Activated CD4-positive, alpha-beta T cell treated with anti-CD3 and anti-CD28 coated beads, Interleukin-10, Interleukin-2, amounts not matched to agents 100 ng/mL and 50 ng/mL, durations not matched to agents 16 hours and 8 hours (primary cell): Measurements from ENCODE around the gene SLC38A9.
"Not testable (repeated sequence)": the region's sequence is repeated elsewhere in the genome, so short reads cannot be mapped to it uniquely, and the experiment has no call there.

ENCODE experiments used
- DNase-seq: peaks from one replicate; pipeline ENCODE4 v3.0.0-alpha.2; 2020

SLC38A9 gene

GRCh38 chr5:55608595-55609349, 103.4 kb downstream of the SLC38A9 start:
- no peak for DNase-seq

GRCh38 chr5:55607309-55607708, 104.8 kb downstream of the SLC38A9 start:
- DNase-seq = not testable (repeated sequence)

GRCh38 chr5:55604611-55605067, 107.5 kb downstream of the SLC38A9 start:
- DNase-seq = no peak

- DNase-seq = no peak
These were observed 108.2 kb downstream of the SLC38A9 start for GRCh38 chr5:55603922-55604321.

- DNase-seq = no peak
These were observed 110.5 kb downstream of the SLC38A9 start for GRCh38 chr5:55601628-55602027.

GRCh38 chr5:55601204-55601618, 110.9 kb downstream of the SLC38A9 start:
- no peak for DNase-seq

- DNase-seq = no peak
These were observed 111.5 kb downstream of the SLC38A9 start for GRCh38 chr5:55600497-55601203.

- no peak for DNase-seq
These were observed 112.0 kb downstream of the SLC38A9 start for GRCh38 chr5:55600086-55600485.

- no peak for DNase-seq
These were observed 112.7 kb downstream of the SLC38A9 start for GRCh38 chr5:55599148-55600050.

- no peak for DNase-seq
These were observed 114.8 kb downstream of the SLC38A9 start for GRCh38 chr5:55597014-55597981.

- DNase-seq = no peak
These were observed 117.5 kb downstream of the SLC38A9 start for GRCh38 chr5:55594671-55595070.

GRCh38 chr5:55593115-55593472, 119.0 kb downstream of the SLC38A9 start:
- DNase-seq = no peak

- no peak for DNase-seq
These were observed 119.6 kb downstream of the SLC38A9 start for GRCh38 chr5:55592388-55593114.

GRCh38 chr5:55591686-55592085, 120.4 kb downstream of the SLC38A9 start:
- DNase-seq = no peak

- DNase-seq = no peak
These were observed 126.9 kb downstream of the SLC38A9 start for GRCh38 chr5:55585206-55585610.

- DNase-seq = no peak
These were observed 127.5 kb downstream of the SLC38A9 start for GRCh38 chr5:55584398-55585205.

- DNase-seq = no peak
These were observed 128.5 kb downstream of the SLC38A9 start for GRCh38 chr5:55583578-55583977.

GRCh38 chr5:55582256-55582655, 129.9 kb downstream of the SLC38A9 start:
- peak; percentile 9 for DNase-seq

- DNase-seq = no peak
These were observed 132.1 kb downstream of the SLC38A9 start for GRCh38 chr5:55580042-55580441.

- DNase-seq = no peak
These were observed 133.4 kb downstream of the SLC38A9 start for GRCh38 chr5:55578771-55579170.
